Nephron progenitor cell (in vitro differentiated cells): Measurements from ENCODE around the gene ARHGAP8.
A peak's percentile ranks its signal among the peaks of the same experiment; 100 is the strongest.

Source experiments
- DNase-seq: peaks from one replicate; pipeline ENCODE4 v3.0.0; 2021
- H3K27ac Mint-ChIP-seq: 2 replicates; pipeline ENCODE4 v1.8.0; 2021; ENCODE audit warnings: mild to moderate bottlenecking, moderate library complexity, mixed read lengths
- H3K27me3 Mint-ChIP-seq: 2 replicates; pipeline ENCODE4 v1.8.0; 2021; ENCODE audit warnings: mild to moderate bottlenecking, low read depth, mixed read lengths; ENCODE audit not compliant: poor library complexity
- H3K36me3 Mint-ChIP-seq: 2 replicates; pipeline ENCODE4 v1.8.0; 2021; ENCODE audit warnings: low read depth, mixed read lengths
- H3K4me1 Mint-ChIP-seq: 2 replicates; pipeline ENCODE4 v1.8.0; 2021; ENCODE audit warnings: mixed read lengths
- H3K4me3 Mint-ChIP-seq: 2 replicates; pipeline ENCODE4 v1.8.0; 2021; ENCODE audit warnings: mild to moderate bottlenecking, moderate library complexity, mixed read lengths
- H3K9me3 Mint-ChIP-seq: 2 replicates; pipeline ENCODE4 v1.8.0; 2021; ENCODE audit warnings: mild to moderate bottlenecking, moderate library complexity, mixed read lengths
- TF ChIP-seq, protein P1 (sequence below): fragments of 200-600 bp; sonication (generic); IDR thresholded peaks from 2 replicates; pipeline ENCODE4 v1.5.0; 2021; ENCODE audit warnings: antibody characterized with exemption

The ARHGAP8 gene

DNA sequence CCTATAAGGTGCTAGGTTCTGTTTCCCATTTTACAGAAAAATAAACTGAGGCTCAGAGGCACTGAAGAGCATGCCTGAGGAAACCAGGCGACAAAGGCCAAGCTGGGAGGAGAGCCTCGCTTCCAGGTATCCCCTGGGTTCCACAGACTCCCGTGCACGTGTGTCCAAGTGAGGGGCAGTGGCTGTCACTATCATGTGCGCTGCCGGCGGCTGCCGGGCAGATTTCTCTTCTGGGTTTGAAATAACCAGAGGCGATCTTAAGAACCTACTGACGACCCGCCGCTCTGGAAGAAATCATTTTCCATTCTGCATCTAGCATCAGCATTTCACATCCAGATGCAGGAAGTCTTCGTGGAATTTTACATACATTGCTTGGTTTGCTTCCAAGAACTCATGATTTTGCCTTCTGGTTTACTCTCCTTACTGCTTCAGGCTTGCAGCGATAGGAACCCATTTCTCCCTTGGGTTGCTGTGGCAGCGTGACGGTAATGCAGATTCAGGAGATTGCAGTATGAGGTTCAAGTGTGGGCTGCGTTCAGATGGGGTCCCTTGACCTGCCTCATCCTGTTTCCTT is 28.6 kb downstream of the ARHGAP8 start:
- TF ChIP-seq, protein P1, sequence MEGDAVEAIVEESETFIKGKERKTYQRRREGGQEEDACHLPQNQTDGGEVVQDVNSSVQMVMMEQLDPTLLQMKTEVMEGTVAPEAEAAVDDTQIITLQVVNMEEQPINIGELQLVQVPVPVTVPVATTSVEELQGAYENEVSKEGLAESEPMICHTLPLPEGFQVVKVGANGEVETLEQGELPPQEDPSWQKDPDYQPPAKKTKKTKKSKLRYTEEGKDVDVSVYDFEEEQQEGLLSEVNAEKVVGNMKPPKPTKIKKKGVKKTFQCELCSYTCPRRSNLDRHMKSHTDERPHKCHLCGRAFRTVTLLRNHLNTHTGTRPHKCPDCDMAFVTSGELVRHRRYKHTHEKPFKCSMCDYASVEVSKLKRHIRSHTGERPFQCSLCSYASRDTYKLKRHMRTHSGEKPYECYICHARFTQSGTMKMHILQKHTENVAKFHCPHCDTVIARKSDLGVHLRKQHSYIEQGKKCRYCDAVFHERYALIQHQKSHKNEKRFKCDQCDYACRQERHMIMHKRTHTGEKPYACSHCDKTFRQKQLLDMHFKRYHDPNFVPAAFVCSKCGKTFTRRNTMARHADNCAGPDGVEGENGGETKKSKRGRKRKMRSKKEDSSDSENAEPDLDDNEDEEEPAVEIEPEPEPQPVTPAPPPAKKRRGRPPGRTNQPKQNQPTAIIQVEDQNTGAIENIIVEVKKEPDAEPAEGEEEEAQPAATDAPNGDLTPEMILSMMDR = no peak
- Mint-ChIP-seq H3K4me3 (no peak overlapping the region), H3K36me3 (no peaks in the 10 kb centered on the region), H3K27me3 (peaks cover 3% of the 10 kb centered on the region), H3K27ac (no peak overlapping the region), H3K9me3 (no peaks in the 10 kb centered on the region), H3K4me1 (peaks cover 13% of the 10 kb centered on the region)
- no peak for DNase-seq

DNA sequence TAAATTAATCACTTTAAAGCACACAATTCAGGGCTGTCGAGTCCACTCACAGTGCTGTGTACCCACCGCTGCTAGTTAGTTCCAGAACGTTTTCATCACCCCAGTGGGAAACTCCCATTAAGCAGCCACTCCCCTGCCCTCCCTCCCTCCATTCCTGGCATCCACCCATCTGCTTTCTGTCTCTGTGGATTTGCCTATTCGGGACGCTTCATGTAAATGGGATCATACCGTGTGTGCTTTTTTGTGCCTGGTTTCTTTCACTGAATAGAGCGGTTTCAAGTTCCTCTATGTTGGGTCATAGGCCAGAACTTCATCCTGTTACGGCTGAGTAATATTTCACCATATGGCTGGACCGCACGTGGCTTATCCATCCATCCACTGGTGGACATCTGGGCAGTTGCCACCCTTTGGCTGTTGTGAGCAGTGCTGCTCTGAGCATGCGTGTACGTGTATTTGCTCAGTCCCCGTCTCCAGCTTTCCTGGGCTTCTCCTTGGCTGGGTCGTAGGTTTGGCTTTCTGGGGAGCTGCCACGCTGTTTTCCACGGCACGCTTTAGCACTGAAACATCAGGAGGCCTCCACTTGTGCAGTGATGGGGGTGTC is 30.1 kb downstream of the ARHGAP8 start:
- Mint-ChIP-seq H3K27ac (no peak overlapping the region), H3K27me3 (peaks cover 3% of the 10 kb centered on the region), H3K9me3 (no peaks in the 10 kb centered on the region), H3K4me1 (peaks cover under 1% of the 10 kb centered on the region), H3K4me3 (no peak overlapping the region), H3K36me3 (no peaks in the 10 kb centered on the region)
- DNase-seq = no peak
- TF ChIP-seq, protein P1 = no peak

DNA sequence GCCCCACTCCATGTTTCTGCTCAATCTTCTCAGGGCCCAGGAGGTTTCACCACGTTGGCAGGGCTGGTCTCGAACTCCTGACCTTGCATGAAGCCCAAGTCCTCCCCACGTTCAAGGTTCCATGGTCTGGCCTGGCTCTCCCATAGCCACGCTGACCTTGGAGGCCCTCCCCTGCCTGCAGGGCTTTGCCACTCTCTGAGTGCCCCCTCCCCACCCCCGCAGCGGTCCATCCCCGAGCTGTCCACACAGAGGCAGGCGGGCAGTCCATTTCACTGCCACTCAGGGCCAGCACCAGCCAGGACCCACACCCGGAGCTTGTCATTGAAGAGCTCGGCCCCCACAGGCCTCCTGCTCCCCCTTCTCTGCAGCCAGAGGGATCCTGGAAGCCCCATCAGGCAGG is 30.7 kb downstream of the ARHGAP8 start:
- no peaks in the 10 kb centered on the region for H3K36me3 Mint-ChIP-seq

DNA sequence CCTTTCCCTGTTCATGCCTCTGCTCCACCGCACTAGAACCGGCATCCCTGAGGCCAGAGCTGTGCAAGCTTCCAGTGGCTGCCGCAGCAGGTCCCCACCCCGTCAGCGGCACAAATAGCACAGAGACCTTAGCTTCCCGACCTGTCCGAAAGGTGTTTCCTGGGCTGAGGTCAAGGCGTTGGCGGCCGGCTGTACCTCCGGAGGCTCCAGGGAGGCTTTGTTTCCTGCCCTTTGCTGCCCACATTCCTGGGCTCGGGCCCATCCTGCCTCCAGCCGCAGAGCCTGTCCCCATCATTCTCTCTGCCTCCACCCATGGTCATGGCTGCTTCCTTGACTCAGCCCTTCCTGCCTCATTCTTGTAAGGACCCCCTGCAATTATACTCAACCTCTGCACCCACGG is 31.2 kb downstream of the ARHGAP8 start:
- peak overlapping the region; percentile 83 for H3K27ac Mint-ChIP-seq
- H3K36me3 Mint-ChIP-seq = no peaks in the 10 kb centered on the region
- H3K27me3 Mint-ChIP-seq = peaks cover 3% of the 10 kb centered on the region
- DNase-seq = no peak
- no peak overlapping the region for H3K4me3 Mint-ChIP-seq
- no peaks in the 10 kb centered on the region for H3K9me3 Mint-ChIP-seq
- TF ChIP-seq, protein P1 = no peak
- no peaks in the 10 kb centered on the region for H3K4me1 Mint-ChIP-seq

More for the DNA sequence above, 30.7 kb downstream of the ARHGAP8 start:
- H3K27ac Mint-ChIP-seq = no peak overlapping the region
- peaks cover 3% of the 10 kb centered on the region for H3K27me3 Mint-ChIP-seq
- H3K9me3 Mint-ChIP-seq = no peaks in the 10 kb centered on the region
- TF ChIP-seq, protein P1 = no peak
- no peak for DNase-seq
- no peaks in the 10 kb centered on the region for H3K4me1 Mint-ChIP-seq
- H3K4me3 Mint-ChIP-seq = no peak overlapping the region

DNA sequence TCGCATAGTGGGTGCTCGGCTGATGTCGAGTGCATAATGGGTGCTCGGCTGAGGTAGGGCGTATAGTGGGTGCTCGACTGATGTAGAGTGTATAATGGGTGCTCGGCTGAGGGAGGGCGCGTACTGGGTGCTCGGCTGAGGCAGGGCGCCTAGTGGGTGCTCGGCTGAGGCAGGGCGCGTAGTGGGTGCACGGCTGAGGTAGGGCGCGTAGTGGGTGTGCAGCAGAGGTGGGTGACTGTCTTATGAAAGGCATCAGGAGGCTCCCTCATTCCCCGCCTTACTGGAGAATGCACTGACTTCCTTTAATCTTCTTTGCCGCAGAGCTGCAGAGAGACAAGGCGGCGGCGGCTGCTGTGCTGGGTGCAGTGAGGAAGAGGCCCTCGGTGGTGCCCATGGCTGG is 33.8 kb downstream of the ARHGAP8 start:
- Mint-ChIP-seq H3K27me3 (peaks cover 8% of the 10 kb centered on the region), H3K27ac (no peak overlapping the region), H3K4me3 (no peak overlapping the region), H3K36me3 (no peaks in the 10 kb centered on the region), H3K9me3 (no peaks in the 10 kb centered on the region), H3K4me1 (peaks cover 5% of the 10 kb centered on the region)
- TF ChIP-seq, protein P1 = no peak
- DNase-seq = no peak

DNA sequence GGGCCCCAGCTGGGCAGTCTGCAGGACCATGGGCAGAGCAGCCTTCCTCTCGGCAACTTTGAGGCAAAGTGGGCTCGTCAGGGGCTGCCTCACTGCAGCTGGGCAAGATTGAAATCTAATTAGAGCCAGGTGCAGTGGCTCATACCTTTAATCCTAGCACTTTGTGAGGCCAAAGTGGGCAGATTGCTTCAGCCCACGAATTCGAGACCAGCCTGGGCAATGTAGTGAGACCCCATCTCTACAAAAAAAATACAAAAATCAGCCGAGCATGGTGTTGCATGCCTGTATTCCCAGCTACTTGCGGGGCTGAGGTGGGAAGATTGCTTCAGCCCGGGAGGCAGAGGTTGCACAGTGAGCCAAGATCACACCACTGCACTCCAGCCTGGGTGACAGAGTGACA is 34.2 kb downstream of the ARHGAP8 start:
- Mint-ChIP-seq H3K4me3 (no peak overlapping the region), H3K27me3 (peaks cover 9% of the 10 kb centered on the region), H3K27ac (peak overlapping the region; percentile 71), H3K9me3 (no peaks in the 10 kb centered on the region), H3K36me3 (no peaks in the 10 kb centered on the region), H3K4me1 (peaks cover 5% of the 10 kb centered on the region)
- TF ChIP-seq, protein P1 = no peak
- DNase-seq = no peak
